HG02763 (cell line): Measurements from ENCODE around the gene JMJD8.
A peak's percentile ranks its signal among the peaks of the same experiment; 100 is the strongest.

ENCODE experiments used
- ATAC-seq: cut with Tn5 transposase; IDR thresholded peaks from one replicate; pipeline ENCODE4 v1.9.1; 2021; ENCODE audit warnings: mild to moderate bottlenecking, moderate library complexity; ENCODE audit not compliant: unreplicated experiment

Gene JMJD8

GRCh38 chr16:684071-684794, at the start of gene JMJD8:
Gene JMJD8 (minus strand): TSS chr16:684334. CDS start chr16:684319, 15 bp downstream.
- ATAC-seq: peak; percentile 66

GRCh38 chr16:733382-734207, 49.5 kb upstream of the JMJD8 start:
- no peak for ATAC-seq

- no peak for ATAC-seq
Measured at GRCh38 chr16:732936-733335, 48.8 kb upstream of the JMJD8 start.

GRCh38 chr16:732332-732731, 48.2 kb upstream of the JMJD8 start:
- no peak for ATAC-seq

- ATAC-seq: no peak
Measured at GRCh38 chr16:730666-731509, 46.8 kb upstream of the JMJD8 start.

- ATAC-seq: no peak
Measured at GRCh38 chr16:729768-730665, 45.9 kb upstream of the JMJD8 start.

GRCh38 chr16:728890-729744, 45.0 kb upstream of the JMJD8 start:
- no peak for ATAC-seq

- ATAC-seq: no peak
Measured at GRCh38 chr16:728131-728889, 44.2 kb upstream of the JMJD8 start.

GRCh38 chr16:727291-727977, 43.3 kb upstream of the JMJD8 start:
- ATAC-seq: no peak

- no peak for ATAC-seq
Measured at GRCh38 chr16:726438-727290, 42.5 kb upstream of the JMJD8 start, which contains the start of the genes CCDC78 and HAGHL. Gene CCDC78 (minus strand): TSS chr16:726443. CDS start chr16:726367, 76 bp downstream. Gene HAGHL (plus strand): TSS chr16:727106. CDS start chr16:727510, 404 bp downstream.

GRCh38 chr16:726188-726437, 42.0 kb upstream of the JMJD8 start:
- ATAC-seq: no peak

- ATAC-seq: no peak
Measured at GRCh38 chr16:725463-726187, 41.5 kb upstream of the JMJD8 start.

GRCh38 chr16:725041-725376, 40.9 kb upstream of the JMJD8 start:
- ATAC-seq: no peak

GRCh38 chr16:724188-725040, 40.3 kb upstream of the JMJD8 start:
- ATAC-seq: no peak

- no peak for ATAC-seq
Measured at GRCh38 chr16:723695-724094, 39.6 kb upstream of the JMJD8 start.
